K562 (cell line): ENCODE data around the gene NEURL4. TPM values are rescaled to one million over a fixed set of nuclear protein-coding genes. Genes with fewer than 3 reads are reported as not detected.
A peak's percentile ranks its signal among the peaks of the same experiment; 100 is the strongest.

Source experiments
- BDP1 ChIP-seq: IDR thresholded peaks from 3 replicates; pipeline ENCODE4 v1.6.1; 2011; ENCODE audit not compliant: insufficient read length, insufficient read depth
- CBFA2T2 ChIP-seq: fragments of 450-650 bp; conservative IDR thresholded peaks from 2 replicates; pipeline ENCODE4 v1.6.1; 2017; ENCODE audit warnings: mild to moderate bottlenecking
- KLF1 ChIP-seq: fragments of 450-650 bp; IDR thresholded peaks from 2 replicates; pipeline ENCODE4 v1.6.1; 2016; ENCODE audit warnings: missing genetic modification characterization, missing compliant biosample characterization
- MYNN ChIP-seq, 2 experiments: sonication (generic); formaldehyde crosslinking in 1 of 2; IDR thresholded peaks; 2 replicates each; pipeline versions ENCODE4 v1.5.0 to v1.6.1; 2016 to 2020; ENCODE audit warnings: antibody characterized with exemption in 1 of 2, missing genetic modification reagents in 1 of 2
- NFXL1 ChIP-seq: fragments of 450-650 bp; formaldehyde crosslinking; IDR thresholded peaks from 2 replicates; pipeline ENCODE4 v1.4.0; 2021; ENCODE audit warnings: mild to moderate bottlenecking
- RBM17 ChIP-seq: fragments of 200-400 bp; formaldehyde crosslinking; IDR thresholded peaks from 2 replicates; pipeline ENCODE4 v1.6.1; 2017; ENCODE audit warnings: low read depth, mild to moderate bottlenecking, low read length, borderline replicate concordance
- SRSF1 ChIP-seq: fragments of 200-400 bp; formaldehyde crosslinking; IDR thresholded peaks from 2 replicates; pipeline ENCODE4 v1.6.1; 2017; ENCODE audit warnings: mild to moderate bottlenecking, low read depth, low read length, moderate library complexity
- ZKSCAN3 ChIP-seq: fragments of 250-450 bp; sonication (Bioruptor Pico); IDR thresholded peaks from 2 replicates; pipeline ENCODE4 v1.4.0; 2020
- ZNF445 ChIP-seq: fragments of 250-450 bp; sonication (Bioruptor Pico); IDR thresholded peaks from 2 replicates; pipeline ENCODE4 v1.4.0; 2020; ENCODE audit warnings: low read depth, mild to moderate bottlenecking, moderate library complexity
- polyA plus RNA-seq, 8 experiments: library from polyadenylated mRNA; depleted of rRNA in 4 of 8; stranded (reverse) in 5 of 8; unstranded in 3 of 8; fragments of >200 nt; fragmentation: Nextera tagmentation in 2 of 8; fragmentation: Illumina TruSeq in 1 of 8; extraction: Ambion mirVana in 2 of 8; extraction: Trizol in 1 of 8; gene quantifications; 2 replicates each; pipeline versions ENCODE4 v1.2.1 to v1.2.3, GENCODE V29; 2011 to 2014; ENCODE audit warnings: inconsistent platforms in 1 of 8, missing spikeins in 1 of 8
- total RNA-seq, 7 experiments: library from RNA; depleted of rRNA in 6 of 7; stranded (reverse); fragments of >200 nt in 6 of 7; fragmentation: Illumina TruSeq in 2 of 7; extraction: Trizol in 2 of 7; gene quantifications; 2 replicates each; pipeline versions ENCODE4 v1.2.1 to v1.2.3, GENCODE V29; 2011 to 2021; ENCODE audit warnings: low replicate concordance in 1 of 7
- TF ChIP-seq, protein P1 (sequence below): sonication (generic); formaldehyde crosslinking; IDR thresholded peaks from 2 replicates; pipeline ENCODE4 v1.8.1; 2023; ENCODE audit warnings: missing genetic modification reagents, mild to moderate bottlenecking, borderline replicate concordance
- TF ChIP-seq, protein P2 (sequence below): fragments of 450-650 bp; IDR thresholded peaks from 2 replicates; pipeline ENCODE4 v1.6.1; 2017; ENCODE audit warnings: antibody characterized with exemption, mild to moderate bottlenecking
- TF ChIP-seq, protein P3 (sequence below): fragments of 250-450 bp; sonication (Bioruptor Pico); IDR thresholded peaks from 2 replicates; pipeline ENCODE4 v1.8.0; 2021; ENCODE audit warnings: moderate library complexity, mild to moderate bottlenecking, inconsistent platforms
- TF ChIP-seq, protein P4 (sequence below): fragments of 250-450 bp; sonication (Bioruptor Pico); IDR thresholded peaks from 2 replicates; pipeline ENCODE4 v1.8.0; 2022; ENCODE audit warnings: moderate library complexity, mild to moderate bottlenecking, inconsistent platforms
- TF ChIP-seq, protein P5 (sequence below): fragments of 450-650 bp; conservative IDR thresholded peaks from 2 replicates; pipeline ENCODE4 v1.6.1; 2016; ENCODE audit warnings: missing genetic modification characterization, low read depth, mild to moderate bottlenecking, missing compliant biosample characterization, moderate library complexity

NEURL4 gene
- total and polyA plus RNA-seq, 9 of the 15 experiments (the other 6 are each of a cell fraction or from before 2014, with no cell fraction given) = 0.08 to 37.4 (median 11.5) TPM

DNA sequence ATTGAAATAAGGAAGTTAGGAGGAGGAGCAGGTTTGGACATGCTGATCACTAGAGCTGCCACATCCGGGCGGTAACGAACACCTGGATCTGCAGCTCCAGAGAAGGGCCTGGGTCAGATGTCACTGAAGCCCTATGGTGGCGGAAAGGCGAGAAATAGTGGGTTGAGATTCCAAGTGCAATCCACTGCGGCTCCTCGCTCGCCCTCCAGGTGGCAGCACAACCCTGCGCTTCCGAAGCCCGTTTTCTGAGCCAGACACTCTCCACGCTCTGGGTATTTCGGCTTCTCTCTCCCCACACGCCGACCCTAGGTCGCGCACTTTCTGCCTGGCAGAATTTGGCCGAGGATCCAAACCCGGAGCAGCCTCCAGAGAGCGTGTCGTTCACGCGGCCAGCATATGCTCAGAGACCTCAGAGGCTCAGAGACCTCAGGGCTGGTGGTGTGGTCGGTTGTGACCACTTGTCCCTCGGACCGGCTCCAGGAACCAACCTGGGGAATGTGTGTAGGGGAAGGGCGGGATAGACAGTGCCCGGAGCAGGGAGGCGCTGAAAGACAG is 48.5 kb downstream of the NEURL4 start (continued):
- TF ChIP-seq, protein P1, sequence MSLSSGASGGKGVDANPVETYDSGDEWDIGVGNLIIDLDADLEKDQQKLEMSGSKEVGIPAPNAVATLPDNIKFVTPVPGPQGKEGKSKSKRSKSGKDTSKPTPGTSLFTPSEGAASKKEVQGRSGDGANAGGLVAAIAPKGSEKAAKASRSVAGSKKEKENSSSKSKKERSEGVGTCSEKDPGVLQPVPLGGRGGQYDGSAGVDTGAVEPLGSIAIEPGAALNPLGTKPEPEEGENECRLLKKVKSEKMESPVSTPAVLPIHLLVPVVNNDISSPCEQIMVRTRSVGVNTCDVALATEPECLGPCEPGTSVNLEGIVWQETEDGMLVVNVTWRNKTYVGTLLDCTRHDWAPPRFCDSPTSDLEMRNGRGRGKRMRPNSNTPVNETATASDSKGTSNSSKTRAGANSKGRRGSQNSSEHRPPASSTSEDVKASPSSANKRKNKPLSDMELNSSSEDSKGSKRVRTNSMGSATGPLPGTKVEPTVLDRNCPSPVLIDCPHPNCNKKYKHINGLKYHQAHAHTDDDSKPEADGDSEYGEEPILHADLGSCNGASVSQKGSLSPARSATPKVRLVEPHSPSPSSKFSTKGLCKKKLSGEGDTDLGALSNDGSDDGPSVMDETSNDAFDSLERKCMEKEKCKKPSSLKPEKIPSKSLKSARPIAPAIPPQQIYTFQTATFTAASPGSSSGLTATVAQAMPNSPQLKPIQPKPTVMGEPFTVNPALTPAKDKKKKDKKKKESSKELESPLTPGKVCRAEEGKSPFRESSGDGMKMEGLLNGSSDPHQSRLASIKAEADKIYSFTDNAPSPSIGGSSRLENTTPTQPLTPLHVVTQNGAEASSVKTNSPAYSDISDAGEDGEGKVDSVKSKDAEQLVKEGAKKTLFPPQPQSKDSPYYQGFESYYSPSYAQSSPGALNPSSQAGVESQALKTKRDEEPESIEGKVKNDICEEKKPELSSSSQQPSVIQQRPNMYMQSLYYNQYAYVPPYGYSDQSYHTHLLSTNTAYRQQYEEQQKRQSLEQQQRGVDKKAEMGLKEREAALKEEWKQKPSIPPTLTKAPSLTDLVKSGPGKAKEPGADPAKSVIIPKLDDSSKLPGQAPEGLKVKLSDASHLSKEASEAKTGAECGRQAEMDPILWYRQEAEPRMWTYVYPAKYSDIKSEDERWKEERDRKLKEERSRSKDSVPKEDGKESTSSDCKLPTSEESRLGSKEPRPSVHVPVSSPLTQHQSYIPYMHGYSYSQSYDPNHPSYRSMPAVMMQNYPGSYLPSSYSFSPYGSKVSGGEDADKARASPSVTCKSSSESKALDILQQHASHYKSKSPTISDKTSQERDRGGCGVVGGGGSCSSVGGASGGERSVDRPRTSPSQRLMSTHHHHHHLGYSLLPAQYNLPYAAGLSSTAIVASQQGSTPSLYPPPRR = no peak
- TF ChIP-seq, protein P2, sequence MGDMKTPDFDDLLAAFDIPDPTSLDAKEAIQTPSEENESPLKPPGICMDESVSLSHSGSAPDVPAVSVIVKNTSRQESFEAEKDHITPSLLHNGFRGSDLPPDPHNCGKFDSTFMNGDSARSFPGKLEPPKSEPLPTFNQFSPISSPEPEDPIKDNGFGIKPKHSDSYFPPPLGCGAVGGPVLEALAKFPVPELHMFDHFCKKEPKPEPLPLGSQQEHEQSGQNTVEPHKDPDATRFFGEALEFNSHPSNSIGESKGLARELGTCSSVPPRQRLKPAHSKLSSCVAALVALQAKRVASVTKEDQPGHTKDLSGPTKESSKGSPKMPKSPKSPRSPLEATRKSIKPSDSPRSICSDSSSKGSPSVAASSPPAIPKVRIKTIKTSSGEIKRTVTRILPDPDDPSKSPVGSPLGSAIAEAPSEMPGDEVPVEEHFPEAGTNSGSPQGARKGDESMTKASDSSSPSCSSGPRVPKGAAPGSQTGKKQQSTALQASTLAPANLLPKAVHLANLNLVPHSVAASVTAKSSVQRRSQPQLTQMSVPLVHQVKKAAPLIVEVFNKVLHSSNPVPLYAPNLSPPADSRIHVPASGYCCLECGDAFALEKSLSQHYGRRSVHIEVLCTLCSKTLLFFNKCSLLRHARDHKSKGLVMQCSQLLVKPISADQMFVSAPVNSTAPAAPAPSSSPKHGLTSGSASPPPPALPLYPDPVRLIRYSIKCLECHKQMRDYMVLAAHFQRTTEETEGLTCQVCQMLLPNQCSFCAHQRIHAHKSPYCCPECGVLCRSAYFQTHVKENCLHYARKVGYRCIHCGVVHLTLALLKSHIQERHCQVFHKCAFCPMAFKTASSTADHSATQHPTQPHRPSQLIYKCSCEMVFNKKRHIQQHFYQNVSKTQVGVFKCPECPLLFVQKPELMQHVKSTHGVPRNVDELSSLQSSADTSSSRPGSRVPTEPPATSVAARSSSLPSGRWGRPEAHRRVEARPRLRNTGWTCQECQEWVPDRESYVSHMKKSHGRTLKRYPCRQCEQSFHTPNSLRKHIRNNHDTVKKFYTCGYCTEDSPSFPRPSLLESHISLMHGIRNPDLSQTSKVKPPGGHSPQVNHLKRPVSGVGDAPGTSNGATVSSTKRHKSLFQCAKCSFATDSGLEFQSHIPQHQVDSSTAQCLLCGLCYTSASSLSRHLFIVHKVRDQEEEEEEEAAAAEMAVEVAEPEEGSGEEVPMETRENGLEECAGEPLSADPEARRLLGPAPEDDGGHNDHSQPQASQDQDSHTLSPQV = peak; percentile 65
- no peak for TF ChIP-seq NFXL1 (CRISPR knock-in tag)
- TF ChIP-seq ZNF445 = no peak
- TF ChIP-seq CBFA2T2 = no peak
- TF ChIP-seq, protein P3, sequence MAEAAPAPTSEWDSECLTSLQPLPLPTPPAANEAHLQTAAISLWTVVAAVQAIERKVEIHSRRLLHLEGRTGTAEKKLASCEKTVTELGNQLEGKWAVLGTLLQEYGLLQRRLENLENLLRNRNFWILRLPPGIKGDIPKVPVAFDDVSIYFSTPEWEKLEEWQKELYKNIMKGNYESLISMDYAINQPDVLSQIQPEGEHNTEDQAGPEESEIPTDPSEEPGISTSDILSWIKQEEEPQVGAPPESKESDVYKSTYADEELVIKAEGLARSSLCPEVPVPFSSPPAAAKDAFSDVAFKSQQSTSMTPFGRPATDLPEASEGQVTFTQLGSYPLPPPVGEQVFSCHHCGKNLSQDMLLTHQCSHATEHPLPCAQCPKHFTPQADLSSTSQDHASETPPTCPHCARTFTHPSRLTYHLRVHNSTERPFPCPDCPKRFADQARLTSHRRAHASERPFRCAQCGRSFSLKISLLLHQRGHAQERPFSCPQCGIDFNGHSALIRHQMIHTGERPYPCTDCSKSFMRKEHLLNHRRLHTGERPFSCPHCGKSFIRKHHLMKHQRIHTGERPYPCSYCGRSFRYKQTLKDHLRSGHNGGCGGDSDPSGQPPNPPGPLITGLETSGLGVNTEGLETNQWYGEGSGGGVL (CRISPR knock-in tag) = no peak
- 0 out of 2 replicates have a peak, but pooled peaks have one; percentile 50 for TF ChIP-seq MYNN (IDR thresholded peaks at IDR 0.05)
- no peak for TF ChIP-seq MYNN (CRISPR knock-in tag; IDR thresholded peaks at IDR 0.05)
- TF ChIP-seq ZKSCAN3 (CRISPR knock-in tag) = no peak
- no peak for TF ChIP-seq KLF1 (tag)
- TF ChIP-seq SRSF1 = no peak
- TF ChIP-seq, protein P4, sequence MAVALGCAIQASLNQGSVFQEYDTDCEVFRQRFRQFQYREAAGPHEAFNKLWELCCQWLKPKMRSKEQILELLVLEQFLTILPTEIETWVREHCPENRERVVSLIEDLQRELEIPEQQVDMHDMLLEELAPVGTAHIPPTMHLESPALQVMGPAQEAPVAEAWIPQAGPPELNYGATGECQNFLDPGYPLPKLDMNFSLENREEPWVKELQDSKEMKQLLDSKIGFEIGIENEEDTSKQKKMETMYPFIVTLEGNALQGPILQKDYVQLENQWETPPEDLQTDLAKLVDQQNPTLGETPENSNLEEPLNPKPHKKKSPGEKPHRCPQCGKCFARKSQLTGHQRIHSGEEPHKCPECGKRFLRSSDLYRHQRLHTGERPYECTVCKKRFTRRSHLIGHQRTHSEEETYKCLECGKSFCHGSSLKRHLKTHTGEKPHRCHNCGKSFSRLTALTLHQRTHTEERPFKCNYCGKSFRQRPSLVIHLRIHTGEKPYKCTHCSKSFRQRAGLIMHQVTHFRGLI = no peak
- TF ChIP-seq BDP1 = no peak
- TF ChIP-seq, protein P5, sequence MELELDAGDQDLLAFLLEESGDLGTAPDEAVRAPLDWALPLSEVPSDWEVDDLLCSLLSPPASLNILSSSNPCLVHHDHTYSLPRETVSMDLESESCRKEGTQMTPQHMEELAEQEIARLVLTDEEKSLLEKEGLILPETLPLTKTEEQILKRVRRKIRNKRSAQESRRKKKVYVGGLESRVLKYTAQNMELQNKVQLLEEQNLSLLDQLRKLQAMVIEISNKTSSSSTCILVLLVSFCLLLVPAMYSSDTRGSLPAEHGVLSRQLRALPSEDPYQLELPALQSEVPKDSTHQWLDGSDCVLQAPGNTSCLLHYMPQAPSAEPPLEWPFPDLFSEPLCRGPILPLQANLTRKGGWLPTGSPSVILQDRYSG (tag) = no peak
- TF ChIP-seq RBM17 = no peak
